ENCODE results near the gene CDH7. TPM values are rescaled to one million over a fixed set of nuclear protein-coding genes. Genes with fewer than 3 reads are reported as not detected.

The CDH7 gene
- total RNA-seq, 4 donors from 2014 or later = not detected

GRCh38 chr18:65822826-65823225, 72.0 kb downstream of the CDH7 start:
- DNase-seq = no peak
- Histone ChIP-seq H3K27me3 (no peaks in the 10 kb centered on the region), H3K36me3 (no peaks in the 10 kb centered on the region), H3K4me3 (no peak overlapping the region), H3K27ac (no peak overlapping the region), H3K4me1 (no peaks in the 10 kb centered on the region), H3K9me3 (no peaks in the 10 kb centered on the region)
- TF ChIP-seq POLR2A (IDR thresholded peaks at IDR 0.05) = no peak
- TF ChIP-seq CTCF (IDR thresholded peaks at IDR 0.05) = no peak

GRCh38 chr18:65827444-65827843, 76.6 kb downstream of the CDH7 start:
- Histone ChIP-seq H3K27ac (no peak overlapping the region), H3K4me1 (no peaks in the 10 kb centered on the region), H3K27me3 (no peaks in the 10 kb centered on the region), H3K9me3 (no peaks in the 10 kb centered on the region), H3K4me3 (no peak overlapping the region), H3K36me3 (no peaks in the 10 kb centered on the region)
- DNase-seq = no peak
- TF ChIP-seq POLR2A (IDR thresholded peaks at IDR 0.05) (no peak), CTCF (IDR thresholded peaks at IDR 0.05) (no peak)

- Histone ChIP-seq H3K36me3 (no peaks in the 10 kb centered on the region), H3K27ac (no peak overlapping the region), H3K4me3 (no peak overlapping the region), H3K27me3 (no peaks in the 10 kb centered on the region), H3K9me3 (no peaks in the 10 kb centered on the region), H3K4me1 (no peaks in the 10 kb centered on the region)
- no peak for DNase-seq
- TF ChIP-seq POLR2A (IDR thresholded peaks at IDR 0.05) (no peak), CTCF (IDR thresholded peaks at IDR 0.05) (no peak)
These were observed 85.1 kb downstream of the CDH7 start for GRCh38 chr18:65835881-65836280.

GRCh38 chr18:65846107-65846506, 95.3 kb downstream of the CDH7 start:
- no peak for DNase-seq
- Histone ChIP-seq H3K27ac (no peak overlapping the region), H3K4me1 (no peaks in the 10 kb centered on the region), H3K27me3 (no peaks in the 10 kb centered on the region), H3K4me3 (no peak overlapping the region), H3K9me3 (no peaks in the 10 kb centered on the region), H3K36me3 (no peaks in the 10 kb centered on the region)
- TF ChIP-seq POLR2A (IDR thresholded peaks at IDR 0.05) = no peak
- no peak for TF ChIP-seq CTCF (IDR thresholded peaks at IDR 0.05)

GRCh38 chr18:65852273-65852672, 101.5 kb downstream of the CDH7 start:
- Histone ChIP-seq H3K4me1 (no peaks in the 10 kb centered on the region), H3K27me3 (no peaks in the 10 kb centered on the region), H3K9me3 (no peaks in the 10 kb centered on the region), H3K27ac (no peak overlapping the region), H3K4me3 (no peak overlapping the region), H3K36me3 (no peaks in the 10 kb centered on the region)
- TF ChIP-seq CTCF (IDR thresholded peaks at IDR 0.05) (no peak), POLR2A (IDR thresholded peaks at IDR 0.05) (no peak)
- no peak for DNase-seq

GRCh38 chr18:65859075-65859474, 108.3 kb downstream of the CDH7 start:
- H3K9me3 ChIP-seq = no peaks in the 10 kb centered on the region
- H3K4me3 ChIP-seq = no peak overlapping the region
- H3K36me3 ChIP-seq = no peaks in the 10 kb centered on the region
- H3K4me1 ChIP-seq = no peaks in the 10 kb centered on the region
- no peak for DNase-seq
- H3K27ac ChIP-seq = no peak overlapping the region
- H3K27me3 ChIP-seq = no peaks in the 10 kb centered on the region
- no peak for TF ChIP-seq POLR2A (IDR thresholded peaks at IDR 0.05)
- no peak for TF ChIP-seq CTCF (IDR thresholded peaks at IDR 0.05)

Measured in Peyer's patch (tissue), 4 donors.